SU-DHL-6 (cell line): Measurements from ENCODE around the gene ORC6.
"Not testable (repeated sequence)": the region's sequence is repeated elsewhere in the genome, so short reads cannot be mapped to it uniquely, and the experiment has no call there.

Source experiments
- H2AFZ ChIP-seq: fragments of 200-600 bp; sonication (generic); 2 replicates; pipeline ENCODE4 v1.6.1; 2014; ENCODE audit warnings: low read depth, mild to moderate bottlenecking, moderate library complexity, mixed read lengths, antibody characterized with exemption, low read length; ENCODE audit not compliant: severe bottlenecking
- H3F3A ChIP-seq: fragments of 200-600 bp; shearing (Covaris generic); 2 replicates; pipeline ENCODE4 v1.6.0; 2016; ENCODE audit warnings: antibody characterized with exemption, mild to moderate bottlenecking; ENCODE audit not compliant: insufficient read depth
- H3K27ac ChIP-seq: fragments of 200-600 bp; sonication (generic); 2 replicates; pipeline ENCODE4 v1.5.1; 2016; ENCODE audit warnings: low read depth, mild to moderate bottlenecking, low read length, moderate library complexity, mixed read lengths
- H3K27me3 ChIP-seq: fragments of 200-600 bp; sonication (generic), shearing (Covaris generic); 2 replicates; pipeline ENCODE4 v1.6.0; 2014; ENCODE audit warnings: mild to moderate bottlenecking, low read length
- H3K36me3 ChIP-seq: fragments of 200-600 bp; sonication (generic); 2 replicates; pipeline ENCODE4 v1.6.1; 2014; ENCODE audit warnings: mild to moderate bottlenecking, low read length, mixed read lengths
- H3K4me2 ChIP-seq: fragments of 300-600, 200-600 bp; shearing (Covaris generic), sonication (generic); 2 replicates; pipeline ENCODE4 v1.6.0; 2014; ENCODE audit warnings: low read length, low read depth, mild to moderate bottlenecking; ENCODE audit not compliant: poor library complexity, severe bottlenecking
- H3K4me3 ChIP-seq: fragments of 200-600 bp; sonication (generic); 2 replicates; pipeline ENCODE4 v1.5.1; 2014; ENCODE audit warnings: antibody characterized with exemption, low read length, mild to moderate bottlenecking, mixed read lengths; ENCODE audit not compliant: insufficient read depth, poor library complexity, severe bottlenecking
- H3K79me2 ChIP-seq: fragments of 200-600 bp; sonication (generic); 2 replicates; pipeline ENCODE4 v1.6.1; 2014; ENCODE audit warnings: mild to moderate bottlenecking, low read length, moderate library complexity; ENCODE audit not compliant: insufficient read depth
- H3K9ac ChIP-seq: fragments of 200-600 bp; sonication (generic); 2 replicates; pipeline ENCODE4 v1.7.0; 2014; ENCODE audit warnings: mild to moderate bottlenecking, low read length
- H3K9me2 ChIP-seq: fragments of 200-600 bp; sonication (generic); replicated peaks from 2 replicates; pipeline ENCODE4 v1.6.1; 2014; ENCODE audit warnings: low read length; ENCODE audit not compliant: insufficient read depth
- H3K9me3 ChIP-seq: fragments of 200-600 bp; sonication (generic); 2 replicates; pipeline ENCODE4 v1.6.1; 2014; ENCODE audit warnings: low read length, mixed read lengths; ENCODE audit not compliant: insufficient read depth
- H4K20me1 ChIP-seq: fragments of 200-600 bp; sonication (generic); 2 replicates; pipeline ENCODE4 v1.6.1; 2014; ENCODE audit warnings: low read depth, mild to moderate bottlenecking, antibody characterized with exemption, low read length, moderate library complexity, mixed read lengths
- CTCF ChIP-seq: fragments of 200-600 bp; sonication (generic); IDR thresholded peaks from one replicate; pipeline ENCODE4 v1.5.1; 2017; ENCODE audit warnings: antibody characterized with exemption, mild to moderate bottlenecking, low read length, moderate library complexity; ENCODE audit not compliant: insufficient read depth, poor library complexity, severe bottlenecking
- EZH2phosphoT487 ChIP-seq: fragments of 200-600 bp; sonication (generic), shearing (Covaris generic); conservative IDR thresholded peaks from 2 replicates; pipeline ENCODE4 v1.6.1; 2018; ENCODE audit warnings: mild to moderate bottlenecking, antibody characterized with exemption, low read length, moderate library complexity, mixed read lengths

Gene ORC6

GRCh38 chr16:46673320-46674013 lies 16.0 kb upstream of the ORC6 start:
- no peak overlapping the region for H2AFZ ChIP-seq
- H3K36me3 ChIP-seq: peaks cover 24% of the 10 kb centered on the region
- H3K27ac ChIP-seq: no peak overlapping the region
- no peaks in the 10 kb centered on the region for H3K79me2 ChIP-seq
- no peaks in the 10 kb centered on the region for H3K9me3 ChIP-seq
- H4K20me1 ChIP-seq: no peaks in the 10 kb centered on the region
- no peak overlapping the region for H3K4me3 ChIP-seq
- H3K27me3 ChIP-seq: no peaks in the 10 kb centered on the region
- H3F3A ChIP-seq: peaks cover 4% of the 10 kb centered on the region; the same call in 1 of the 2 replicates
- no peak overlapping the region for H3K9ac ChIP-seq
- no peaks in the 10 kb centered on the region for H3K9me2 ChIP-seq
- H3K4me2 ChIP-seq: no peak overlapping the region
- TF ChIP-seq CTCF: peak; percentile 69
- TF ChIP-seq EZH2phosphoT487: no peak

- not testable (repeated sequence) for H3K9me2 ChIP-seq, H3K79me2 ChIP-seq, H3K27me3 ChIP-seq, H3K4me2 ChIP-seq, H3K4me3 ChIP-seq, H3K9ac ChIP-seq, H4K20me1 ChIP-seq, H3F3A ChIP-seq, H3K9me3 ChIP-seq, H2AFZ ChIP-seq, H3K27ac ChIP-seq
- H3K36me3 ChIP-seq: peaks cover 36% of the 10 kb centered on the region; the same call in 1 of the 2 replicates
These were observed 11.5 kb upstream of the ORC6 start for GRCh38 chr16:46677943-46678342.

GRCh38 chr16:46681867-46682266 lies 7.6 kb upstream of the ORC6 start:
- not testable (repeated sequence) for H3K27me3 ChIP-seq, H3K9me2 ChIP-seq, H3K4me3 ChIP-seq, H3K9me3 ChIP-seq, H3K9ac ChIP-seq, H3K4me2 ChIP-seq, H2AFZ ChIP-seq, H3K27ac ChIP-seq, H3F3A ChIP-seq
- peaks cover 42% of the 10 kb centered on the region for H3K79me2 ChIP-seq
- H3K36me3 ChIP-seq: peaks cover 29% of the 10 kb centered on the region; the same call in 1 of the 2 replicates
- peaks cover 15% of the 10 kb centered on the region for H4K20me1 ChIP-seq

GRCh38 chr16:46686815-46687473 lies 2.5 kb upstream of the ORC6 start:
- H3F3A ChIP-seq: 0 out of 2 replicates have a peak, but pooled peaks cover 4% of the 10 kb centered on the region
- no peak overlapping the region for H3K27ac ChIP-seq
- no peaks in the 10 kb centered on the region for H3K27me3 ChIP-seq
- H3K4me2 ChIP-seq: peak overlapping the region; percentile 66
- no peak for TF ChIP-seq CTCF
- no peak for TF ChIP-seq EZH2phosphoT487
- H3K9ac ChIP-seq: no peak overlapping the region
- H3K4me3 ChIP-seq: no peak overlapping the region
- no peaks in the 10 kb centered on the region for H3K9me3 ChIP-seq
- peaks cover 26% of the 10 kb centered on the region for H4K20me1 ChIP-seq
- H3K9me2 ChIP-seq: no peaks in the 10 kb centered on the region
- H2AFZ ChIP-seq: no peak overlapping the region
- peaks cover 84% of the 10 kb centered on the region for H3K79me2 ChIP-seq
- H3K36me3 ChIP-seq: peaks cover 9% of the 10 kb centered on the region
